Gastrocnemius medialis (tissue), 4 donors: ENCODE measurements around the gene OR4D2.

ENCODE experiments used
- CTCF ChIP-seq, 5 experiments: fragments of 450-650 bp in 3 of 5; fragments of 200-600 bp in 2 of 5; sonication (generic) in 2 of 5; IDR thresholded peaks in 4 of 5; conservative IDR thresholded peaks in 1 of 5; 1 replicate in 4 of 5; 2 replicates in 1 of 5; pipeline ENCODE4 v1.5.1; 2016 to 2019; ENCODE audit warnings: antibody characterized with exemption in 5 of 5, mild to moderate bottlenecking in 3 of 5, moderate library complexity in 3 of 5
- POLR2A ChIP-seq, 2 donors: fragments of 450-650 bp; IDR thresholded peaks; one replicate each; pipeline ENCODE4 v1.6.1; 2017; ENCODE audit warnings: antibody characterized with exemption in 2 of 2, mild to moderate bottlenecking in 2 of 2, moderate library complexity in 2 of 2

- no peak for TF ChIP-seq CTCF (IDR thresholded peaks at IDR 0.05 in 4 of 5, conservative IDR thresholded peaks at IDR 0.05 in 1 of 5)
- no peak for TF ChIP-seq POLR2A (IDR thresholded peaks at IDR 0.05)
Observed at GRCh38 chr17:58153671-58154070, 13.1 kb upstream of the OR4D2 start.
